Mesothelial cell of epicardium (in vitro differentiated cells): Measurements from ENCODE around the gene SLC16A8. TPM values are rescaled to one million over a fixed set of nuclear protein-coding genes. Genes with fewer than 3 reads are reported as not detected.

Experiments
- DNase-seq, 2 experiments: peaks; one replicate each; pipeline ENCODE4 v3.0.0; 2021; ENCODE audit warnings: low spot score in 2 of 2; ENCODE audit not compliant: unreplicated experiment in 2 of 2
- H3K27ac Mint-ChIP-seq: 2 replicates; pipeline ENCODE4 v1.8.0; 2021; ENCODE audit warnings: mixed read lengths
- H3K27me3 Mint-ChIP-seq: 2 replicates; pipeline ENCODE4 v1.8.0; 2021; ENCODE audit warnings: low read depth, mixed read lengths
- H3K36me3 Mint-ChIP-seq: 2 replicates; pipeline ENCODE4 v1.8.0; 2021; ENCODE audit warnings: mixed read lengths
- H3K4me1 Mint-ChIP-seq: 2 replicates; pipeline ENCODE4 v1.8.0; 2021; ENCODE audit warnings: mixed read lengths
- H3K4me3 Mint-ChIP-seq: 2 replicates; pipeline ENCODE4 v1.8.0; 2021; ENCODE audit warnings: mild to moderate bottlenecking, moderate library complexity, mixed read lengths
- H3K9me3 Mint-ChIP-seq: 2 replicates; pipeline ENCODE4 v1.8.0; 2021; ENCODE audit warnings: mixed read lengths
- CTCF ChIP-seq: fragments of 200-600 bp; sonication (generic); IDR thresholded peaks from one replicate; pipeline ENCODE4 v1.5.0; 2021; ENCODE audit warnings: antibody characterized with exemption; ENCODE audit not compliant: unreplicated experiment
- total RNA-seq: library from RNA; stranded (reverse); gene quantifications from 3 replicates; pipeline ENCODE4 v1.2.1, GENCODE V29; 2021

Gene SLC16A8
- total RNA-seq, 1 donor from 2014 or later: 0.60 TPM

- H3K9me3 Mint-ChIP-seq: no peaks in the 10 kb centered on the region
- TF ChIP-seq CTCF: no peak
- H3K27ac Mint-ChIP-seq: no peak overlapping the region
- no peaks in the 10 kb centered on the region for H3K4me1 Mint-ChIP-seq
- DNase-seq: no peak
- peaks cover 13% of the 10 kb centered on the region for H3K36me3 Mint-ChIP-seq
- no peaks in the 10 kb centered on the region for H3K27me3 Mint-ChIP-seq
- H3K4me3 Mint-ChIP-seq: no peak overlapping the region
These were observed 45.9 kb upstream of the SLC16A8 start for GRCh38 chr22:38129856-38130255.

GRCh38 chr22:38129021-38129420 is 45.0 kb upstream of the SLC16A8 start:
- H3K4me3 Mint-ChIP-seq: no peak overlapping the region
- H3K9me3 Mint-ChIP-seq: no peaks in the 10 kb centered on the region
- no peak for TF ChIP-seq CTCF
- H3K27ac Mint-ChIP-seq: no peak overlapping the region
- no peaks in the 10 kb centered on the region for H3K27me3 Mint-ChIP-seq
- DNase-seq: no peak
- no peaks in the 10 kb centered on the region for H3K4me1 Mint-ChIP-seq
- H3K36me3 Mint-ChIP-seq: peaks cover 10% of the 10 kb centered on the region

DNA sequence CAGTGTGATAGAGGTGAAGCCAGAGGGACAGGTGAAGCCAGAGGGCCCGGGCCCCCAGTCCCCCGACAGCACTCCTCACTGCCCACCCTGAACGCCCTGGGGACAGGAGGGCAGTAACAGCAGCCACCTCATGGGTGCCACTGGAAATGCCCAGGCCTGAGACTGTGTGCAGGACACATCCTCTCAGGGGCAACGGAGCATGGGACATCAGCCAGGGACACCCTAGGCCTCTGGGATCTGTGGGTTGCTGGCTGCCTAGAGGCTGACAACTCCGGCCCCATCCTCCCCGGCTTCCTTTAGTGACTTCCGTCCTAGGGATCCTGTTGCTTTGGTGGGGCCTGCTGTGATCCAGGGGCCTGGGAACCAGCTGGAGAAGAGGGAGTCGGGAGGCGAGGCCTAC is 43.9 kb upstream of the SLC16A8 start:
- H3K27me3 Mint-ChIP-seq: no peaks in the 10 kb centered on the region
- H3K4me3 Mint-ChIP-seq: no peak overlapping the region
- H3K27ac Mint-ChIP-seq: no peak overlapping the region
- no peaks in the 10 kb centered on the region for H3K9me3 Mint-ChIP-seq
- no peak for DNase-seq
- peaks cover 6% of the 10 kb centered on the region for H3K36me3 Mint-ChIP-seq
- no peaks in the 10 kb centered on the region for H3K4me1 Mint-ChIP-seq
- TF ChIP-seq CTCF: no peak

DNA sequence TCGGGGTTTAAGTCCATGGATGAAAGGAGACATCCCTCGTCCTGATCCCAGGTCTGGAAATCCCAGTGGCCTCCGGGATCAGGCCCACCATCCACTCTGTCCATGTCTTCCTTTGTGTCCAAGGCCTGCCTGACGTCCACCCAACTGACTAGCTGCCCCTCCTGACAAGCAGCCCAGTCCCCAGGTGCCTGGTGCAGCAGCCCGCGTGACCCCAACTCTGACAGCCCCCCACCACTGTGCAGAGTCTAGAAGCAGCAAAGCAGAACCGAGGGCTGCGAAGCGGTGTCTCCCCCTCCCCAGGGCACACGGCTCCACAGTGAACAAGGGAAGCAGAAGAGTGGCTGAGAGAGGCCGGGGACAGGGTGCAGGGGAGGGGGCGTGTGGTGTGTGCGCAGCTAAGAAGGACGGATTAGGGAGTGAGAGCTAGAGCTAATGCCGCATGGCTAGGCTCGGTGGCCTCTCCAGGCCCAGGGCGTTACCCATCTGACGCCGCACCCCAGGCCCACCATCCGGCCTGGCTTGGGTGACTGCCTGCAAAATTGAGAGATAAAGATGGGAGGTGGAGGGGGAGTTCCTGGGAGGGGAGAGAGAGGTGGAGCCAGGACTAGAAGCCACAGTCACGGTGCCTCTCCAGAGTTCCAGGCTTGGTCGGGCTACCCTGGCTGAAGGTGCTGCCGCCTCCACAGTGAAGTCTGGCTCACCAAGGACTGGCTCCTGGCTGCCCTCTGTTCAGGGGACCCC is 43.1 kb upstream of the SLC16A8 start:
- Mint-ChIP-seq H3K36me3 (peaks cover 2% of the 10 kb centered on the region), H3K4me3 (no peak overlapping the region), H3K27me3 (no peaks in the 10 kb centered on the region), H3K4me1 (no peaks in the 10 kb centered on the region), H3K9me3 (no peaks in the 10 kb centered on the region), H3K27ac (no peak overlapping the region)
- DNase-seq: no peak
- TF ChIP-seq CTCF: no peak

GRCh38 chr22:38125751-38126201 is 41.8 kb upstream of the SLC16A8 start:
- Mint-ChIP-seq H3K4me3 (no peak overlapping the region), H3K36me3 (no peaks in the 10 kb centered on the region), H3K9me3 (no peaks in the 10 kb centered on the region), H3K4me1 (no peaks in the 10 kb centered on the region), H3K27ac (no peak overlapping the region), H3K27me3 (no peaks in the 10 kb centered on the region)
- no peak for TF ChIP-seq CTCF
- DNase-seq: no peak
